Measurements from ENCODE around the gene NSG1. TPM values are rescaled to one million over a fixed set of nuclear protein-coding genes. Genes with fewer than 3 reads are reported as not detected.

NSG1 gene
- total RNA-seq, 1 donor from 2014 or later: 1.0 TPM

Other genes with a start within 250 kb of the NSG1 start
- not detected in 2 replicates for gene OTOP1, start 160.2 kb upstream of the NSG1 start, total RNA-seq
- 21.6 and 29.7 TPM in 2 replicates for gene TMEM128, start 138.9 kb upstream of the NSG1 start, total RNA-seq
- 8.7 and 10.9 TPM in 2 replicates for gene LYAR, start 96.9 kb upstream of the NSG1 start, total RNA-seq
- 0.69 and 5.0 TPM in 2 replicates for gene ZBTB49, start 96.9 kb upstream of the NSG1 start, total RNA-seq
- 27.6 and 31.9 TPM in 2 replicates for gene STX18, start 154.9 kb downstream of the NSG1 start, total RNA-seq